ENCODE results near the gene IDI2.

DNA sequence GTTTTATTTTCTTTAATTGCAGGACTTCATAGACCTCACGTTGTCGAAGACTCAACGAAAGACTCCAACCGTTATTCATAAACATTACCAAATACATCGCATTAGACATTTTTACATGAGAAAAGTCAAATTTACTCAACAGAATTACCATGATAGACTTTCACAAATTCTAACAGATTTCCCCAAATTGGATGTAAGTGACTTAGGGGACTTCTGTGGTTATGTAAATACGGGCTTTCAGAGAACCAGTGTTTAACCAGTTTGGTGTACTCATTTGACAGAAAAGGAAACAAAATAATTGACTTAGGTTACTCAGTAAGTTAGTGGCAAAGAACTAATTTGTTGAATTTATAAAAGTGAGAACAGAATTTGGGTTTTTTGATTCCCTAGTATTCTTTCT is 33.2 kb downstream of the IDI2 start:
- TF ChIP-seq, protein P1, sequence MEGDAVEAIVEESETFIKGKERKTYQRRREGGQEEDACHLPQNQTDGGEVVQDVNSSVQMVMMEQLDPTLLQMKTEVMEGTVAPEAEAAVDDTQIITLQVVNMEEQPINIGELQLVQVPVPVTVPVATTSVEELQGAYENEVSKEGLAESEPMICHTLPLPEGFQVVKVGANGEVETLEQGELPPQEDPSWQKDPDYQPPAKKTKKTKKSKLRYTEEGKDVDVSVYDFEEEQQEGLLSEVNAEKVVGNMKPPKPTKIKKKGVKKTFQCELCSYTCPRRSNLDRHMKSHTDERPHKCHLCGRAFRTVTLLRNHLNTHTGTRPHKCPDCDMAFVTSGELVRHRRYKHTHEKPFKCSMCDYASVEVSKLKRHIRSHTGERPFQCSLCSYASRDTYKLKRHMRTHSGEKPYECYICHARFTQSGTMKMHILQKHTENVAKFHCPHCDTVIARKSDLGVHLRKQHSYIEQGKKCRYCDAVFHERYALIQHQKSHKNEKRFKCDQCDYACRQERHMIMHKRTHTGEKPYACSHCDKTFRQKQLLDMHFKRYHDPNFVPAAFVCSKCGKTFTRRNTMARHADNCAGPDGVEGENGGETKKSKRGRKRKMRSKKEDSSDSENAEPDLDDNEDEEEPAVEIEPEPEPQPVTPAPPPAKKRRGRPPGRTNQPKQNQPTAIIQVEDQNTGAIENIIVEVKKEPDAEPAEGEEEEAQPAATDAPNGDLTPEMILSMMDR (IDR thresholded peaks at IDR 0.05; ENCODE audit: insufficient read depth, low read length), result no peak
- no peak for TF ChIP-seq POLR2AphosphoS5 (IDR thresholded peaks at IDR 0.05; ENCODE audit: low read depth)
